Measurements from ENCODE around the gene SPATA2.

The SPATA2 gene

GRCh38 chr20:49925901-49926454 lies 10.6 kb upstream of the SPATA2 start:
- Histone ChIP-seq H3K36me3 (no peaks in the 10 kb centered on the region), H3K4me3 (ENCODE audit: low read depth, low read length) (no peak overlapping the region), H3K27ac (no peak overlapping the region), H3K9me3 (ENCODE audit: severe bottlenecking) (peaks cover 5% of the 10 kb centered on the region), H3K27me3 (ENCODE audit: insufficient read depth, low read depth, severe bottlenecking) (no peaks in the 10 kb centered on the region)
- TF ChIP-seq, protein P1, sequence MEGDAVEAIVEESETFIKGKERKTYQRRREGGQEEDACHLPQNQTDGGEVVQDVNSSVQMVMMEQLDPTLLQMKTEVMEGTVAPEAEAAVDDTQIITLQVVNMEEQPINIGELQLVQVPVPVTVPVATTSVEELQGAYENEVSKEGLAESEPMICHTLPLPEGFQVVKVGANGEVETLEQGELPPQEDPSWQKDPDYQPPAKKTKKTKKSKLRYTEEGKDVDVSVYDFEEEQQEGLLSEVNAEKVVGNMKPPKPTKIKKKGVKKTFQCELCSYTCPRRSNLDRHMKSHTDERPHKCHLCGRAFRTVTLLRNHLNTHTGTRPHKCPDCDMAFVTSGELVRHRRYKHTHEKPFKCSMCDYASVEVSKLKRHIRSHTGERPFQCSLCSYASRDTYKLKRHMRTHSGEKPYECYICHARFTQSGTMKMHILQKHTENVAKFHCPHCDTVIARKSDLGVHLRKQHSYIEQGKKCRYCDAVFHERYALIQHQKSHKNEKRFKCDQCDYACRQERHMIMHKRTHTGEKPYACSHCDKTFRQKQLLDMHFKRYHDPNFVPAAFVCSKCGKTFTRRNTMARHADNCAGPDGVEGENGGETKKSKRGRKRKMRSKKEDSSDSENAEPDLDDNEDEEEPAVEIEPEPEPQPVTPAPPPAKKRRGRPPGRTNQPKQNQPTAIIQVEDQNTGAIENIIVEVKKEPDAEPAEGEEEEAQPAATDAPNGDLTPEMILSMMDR (IDR thresholded peaks at IDR 0.05; ENCODE audit: low read depth, low read length), result no peak
- no peak for DNase-seq

DNA sequence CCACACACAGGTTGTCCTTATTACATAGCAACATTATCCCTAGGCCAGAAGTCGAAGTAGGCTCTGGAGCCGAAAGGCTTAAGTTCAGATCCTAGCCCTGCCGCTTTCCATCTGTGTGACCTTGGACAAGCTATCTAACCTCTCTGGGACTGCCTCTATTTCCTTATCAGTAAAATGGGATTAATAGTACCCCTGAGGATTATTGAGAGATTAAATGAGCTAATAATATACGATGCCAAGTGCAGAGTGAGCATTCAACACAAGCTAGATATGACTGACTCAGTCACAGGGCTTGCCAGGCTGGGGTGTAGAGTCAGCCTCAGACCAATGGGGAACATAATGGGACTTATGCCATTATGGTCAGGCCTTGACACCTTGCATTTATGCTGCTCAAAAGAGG lies 8.9 kb upstream of the SPATA2 start:
- H3K27ac ChIP-seq, result no peak overlapping the region
- TF ChIP-seq, protein P1 (IDR thresholded peaks at IDR 0.05; ENCODE audit: low read depth, low read length), result no peak
- H3K27me3 ChIP-seq (ENCODE audit: insufficient read depth, low read depth, severe bottlenecking), result no peaks in the 10 kb centered on the region
- peaks cover 5% of the 10 kb centered on the region for H3K9me3 ChIP-seq (ENCODE audit: severe bottlenecking)
- H3K36me3 ChIP-seq, result no peaks in the 10 kb centered on the region
- no peak for DNase-seq
- H3K4me3 ChIP-seq (ENCODE audit: low read depth, low read length), result no peak overlapping the region

- DNase-seq, result no peak
- no peaks in the 10 kb centered on the region for H3K27me3 ChIP-seq (ENCODE audit: insufficient read depth, low read depth, severe bottlenecking)
- H3K27ac ChIP-seq, result no peak overlapping the region
These were observed 4.1 kb upstream of the SPATA2 start for GRCh38 chr20:49919461-49919860.

GRCh38 chr20:49919009-49919408 lies 3.7 kb upstream of the SPATA2 start:
- Histone ChIP-seq H3K27me3 (ENCODE audit: insufficient read depth, low read depth, severe bottlenecking) (no peaks in the 10 kb centered on the region), H3K4me3 (ENCODE audit: low read depth, low read length) (no peak overlapping the region), H3K9me3 (ENCODE audit: severe bottlenecking) (no peaks in the 10 kb centered on the region), H3K36me3 (peaks cover 6% of the 10 kb centered on the region), H3K27ac (no peak overlapping the region)
- TF ChIP-seq, protein P1 (IDR thresholded peaks at IDR 0.05; ENCODE audit: low read depth, low read length), result no peak
- no peak for DNase-seq

More at GRCh38 chr20:49919461-49919860, 4.1 kb upstream of the SPATA2 start:
- no peak overlapping the region for H3K4me3 ChIP-seq (ENCODE audit: low read depth, low read length)
- H3K36me3 ChIP-seq, result peaks cover 6% of the 10 kb centered on the region
- TF ChIP-seq, protein P1 (IDR thresholded peaks at IDR 0.05; ENCODE audit: low read depth, low read length), result no peak
- H3K9me3 ChIP-seq (ENCODE audit: severe bottlenecking), result no peaks in the 10 kb centered on the region

- H3K27ac ChIP-seq, result no peak overlapping the region
- peaks cover 6% of the 10 kb centered on the region for H3K36me3 ChIP-seq
- TF ChIP-seq, protein P1 (IDR thresholded peaks at IDR 0.05; ENCODE audit: low read depth, low read length), result no peak
- H3K27me3 ChIP-seq (ENCODE audit: insufficient read depth, low read depth, severe bottlenecking), result no peaks in the 10 kb centered on the region
- no peaks in the 10 kb centered on the region for H3K9me3 ChIP-seq (ENCODE audit: severe bottlenecking)
- no peak for DNase-seq
- no peak overlapping the region for H3K4me3 ChIP-seq (ENCODE audit: low read depth, low read length)
These were observed 3.1 kb upstream of the SPATA2 start for GRCh38 chr20:49918446-49918845.

Measured in WERI-Rb-1 (cell line).